Rectal smooth muscle tissue (tissue), 1 donor: ENCODE data around the gene PTK7.

Experiments
- H3K27ac ChIP-seq: one replicate; pipeline ENCODE4 v1.7.0; 2013; ENCODE audit warnings: low read depth, low read length, inconsistent platforms
- H3K27me3 ChIP-seq: one replicate; pipeline ENCODE4 v1.7.0; 2013; ENCODE audit warnings: low read length; ENCODE audit not compliant: control insufficient read depth, insufficient read depth
- H3K36me3 ChIP-seq: one replicate; pipeline ENCODE4 v1.7.0; 2013; ENCODE audit warnings: low read length; ENCODE audit not compliant: control insufficient read depth, insufficient read depth
- H3K4me1 ChIP-seq: one replicate; pipeline ENCODE4 v1.7.0; 2013; ENCODE audit warnings: low read length; ENCODE audit not compliant: control insufficient read depth, insufficient read depth
- H3K4me3 ChIP-seq: one replicate; pipeline ENCODE4 v1.7.0; 2013; ENCODE audit warnings: low read length
- H3K9ac ChIP-seq: one replicate; pipeline ENCODE4 v1.7.0; 2013; ENCODE audit warnings: low read length

The PTK7 gene

GRCh38 chr6:43059168-43060033 is 16.7 kb upstream of the PTK7 start, which contains the start of the genes KLC4 and MRPL2:
KLC4 (plus strand) TSS chr6:43059631; CDS start chr6:43061336, 1,705 bp downstream.
MRPL2 (minus strand) TSS chr6:43059434; CDS start chr6:43059381, 53 bp downstream.
- peak within 1 kb of the TSS; percentile 63 for H3K9ac ChIP-seq
- H3K27ac ChIP-seq: peak within 1 kb of the TSS; percentile 91
- peak within 1 kb of the TSS; percentile 92 for H3K4me3 ChIP-seq
- H3K27me3 ChIP-seq: no peaks in the 10 kb centered on the region
- H3K4me1 ChIP-seq: peaks cover 10% of the 10 kb centered on the region
- peaks cover 20% of the 10 kb centered on the region for H3K36me3 ChIP-seq

GRCh38 chr6:43060034-43060754 is 15.9 kb upstream of the PTK7 start:
- Histone ChIP-seq H3K27ac (peak overlapping the region; percentile 91), H3K9ac (peak overlapping the region; percentile 63), H3K4me3 (peak overlapping the region; percentile 82), H3K4me1 (peaks cover 10% of the 10 kb centered on the region), H3K36me3 (peaks cover 22% of the 10 kb centered on the region), H3K27me3 (no peaks in the 10 kb centered on the region)

- Histone ChIP-seq H3K4me3 (peak overlapping the region; percentile 82), H3K27me3 (no peaks in the 10 kb centered on the region), H3K27ac (no peak overlapping the region), H3K4me1 (peaks cover 10% of the 10 kb centered on the region), H3K9ac (no peak overlapping the region), H3K36me3 (peaks cover 24% of the 10 kb centered on the region)
These were observed 15.1 kb upstream of the PTK7 start for GRCh38 chr6:43060755-43061633.

GRCh38 chr6:43061861-43062260 is 14.3 kb upstream of the PTK7 start:
- no peak overlapping the region for H3K9ac ChIP-seq
- peaks cover 23% of the 10 kb centered on the region for H3K36me3 ChIP-seq

GRCh38 chr6:43062818-43063217 is 13.3 kb upstream of the PTK7 start:
- Histone ChIP-seq H3K27ac (no peak overlapping the region), H3K4me1 (peaks cover 10% of the 10 kb centered on the region), H3K9ac (no peak overlapping the region), H3K4me3 (no peak overlapping the region), H3K36me3 (peaks cover 23% of the 10 kb centered on the region), H3K27me3 (no peaks in the 10 kb centered on the region)

More at GRCh38 chr6:43061861-43062260, 14.3 kb upstream of the PTK7 start:
- H3K4me3 ChIP-seq: no peak overlapping the region
- H3K27me3 ChIP-seq: no peaks in the 10 kb centered on the region
- no peak overlapping the region for H3K27ac ChIP-seq
- H3K4me1 ChIP-seq: peaks cover 10% of the 10 kb centered on the region

GRCh38 chr6:43070028-43070632 is 6.0 kb upstream of the PTK7 start:
- Histone ChIP-seq H3K27ac (no peak overlapping the region), H3K4me1 (no peaks in the 10 kb centered on the region), H3K36me3 (peaks cover 19% of the 10 kb centered on the region), H3K4me3 (no peak overlapping the region), H3K27me3 (no peaks in the 10 kb centered on the region), H3K9ac (no peak overlapping the region)

- Histone ChIP-seq H3K9ac (no peak overlapping the region), H3K36me3 (peaks cover 8% of the 10 kb centered on the region), H3K4me3 (peak overlapping the region; percentile 35), H3K27me3 (no peaks in the 10 kb centered on the region), H3K4me1 (peaks cover 2% of the 10 kb centered on the region), H3K27ac (no peak overlapping the region)
These were observed 1.1 kb upstream of the PTK7 start for GRCh38 chr6:43074847-43075669.

GRCh38 chr6:43076464-43077332 is 584 bp downstream of the PTK7 start:
- peaks cover 4% of the 10 kb centered on the region for H3K36me3 ChIP-seq
- H3K9ac ChIP-seq: peak overlapping the region; percentile 49
- H3K27ac ChIP-seq: no peak overlapping the region
- no peaks in the 10 kb centered on the region for H3K27me3 ChIP-seq
- H3K4me3 ChIP-seq: peak overlapping the region; percentile 65
- H3K4me1 ChIP-seq: peaks cover 2% of the 10 kb centered on the region

GRCh38 chr6:43077333-43077809 is 1.3 kb downstream of the PTK7 start:
- H3K36me3 ChIP-seq: peaks cover 4% of the 10 kb centered on the region

GRCh38 chr6:43077981-43078511 is 1.9 kb downstream of the PTK7 start:
- no peak overlapping the region for H3K4me3 ChIP-seq
- H3K4me1 ChIP-seq: peaks cover 2% of the 10 kb centered on the region
- H3K9ac ChIP-seq: no peak overlapping the region
- H3K27me3 ChIP-seq: no peaks in the 10 kb centered on the region
- H3K36me3 ChIP-seq: peaks cover 4% of the 10 kb centered on the region
- no peak overlapping the region for H3K27ac ChIP-seq

More at GRCh38 chr6:43077333-43077809, 1.3 kb downstream of the PTK7 start:
- Histone ChIP-seq H3K4me3 (peak overlapping the region; percentile 65), H3K4me1 (peaks cover 2% of the 10 kb centered on the region), H3K9ac (no peak overlapping the region), H3K27ac (no peak overlapping the region), H3K27me3 (no peaks in the 10 kb centered on the region)
